PC-3 (cell line): ENCODE data around the gene MAGI1. TPM values are rescaled to one million over a fixed set of nuclear protein-coding genes. Genes with fewer than 3 reads are reported as not detected.

Experiments
- ATAC-seq: fragments of 200-7000 bp; cut with Tn5 transposase; 2 replicates; pipeline ENCODE4 v1.9.1; 2020; ENCODE audit warnings: mild to moderate bottlenecking, moderate library complexity
- BruUV-seq: library from RNA; stranded (reverse); fragments of 400-500 nt; replicated peaks from 2 replicates; lab custom pipeline; 2021; lab: Mats Ljungman, UMichigan
- CTCF ChIA-PET: fragments of 300-600 bp; sonication (Branson Sonifier 250); formaldehyde crosslinking; loops from one replicate; lab custom pipeline; 2022; ENCODE audit warnings: antibody characterized with exemption; lab: Charles Lee
- POLR2A ChIA-PET: fragments of 300-600 bp; sonication (Branson Sonifier 250); formaldehyde crosslinking; loops from one replicate; lab custom pipeline; 2022; ENCODE audit warnings: antibody characterized with exemption; ENCODE audit not compliant: unreplicated experiment; lab: Charles Lee
- DNase-seq: peaks from one replicate; pipeline ENCODE4 v3.0.0-alpha.2; 2015
- H2AFZ ChIP-seq: fragments of 300-600 bp; sonication (generic); 2 replicates; pipeline ENCODE4 v1.6.0; 2016; ENCODE audit warnings: antibody characterized with exemption, low read length
- H3F3A ChIP-seq: fragments of 300-600 bp; sonication (generic); one replicate; pipeline ENCODE4 v1.6.0; 2017; ENCODE audit warnings: antibody characterized with exemption, low read length, control low read depth, mild to moderate bottlenecking; ENCODE audit not compliant: unreplicated experiment
- H3K27ac ChIP-seq: fragments of 300-600 bp; sonication (generic); 2 replicates; pipeline ENCODE4 v1.5.1; 2016; ENCODE audit warnings: mild to moderate bottlenecking, low read length
- H3K27me3 ChIP-seq: fragments of 300-600 bp; sonication (generic); 2 replicates; pipeline ENCODE4 v1.6.1; 2016; ENCODE audit warnings: low read length, mixed read lengths
- H3K36me3 ChIP-seq: fragments of 300-600 bp; sonication (generic); 2 replicates; pipeline ENCODE4 v1.6.1; 2016; ENCODE audit warnings: low read depth, mixed run types, low read length, mixed read lengths
- H3K4me1 ChIP-seq: fragments of 300-600 bp; sonication (generic); 2 replicates; pipeline ENCODE4 v1.5.1; 2016; ENCODE audit warnings: low read length; ENCODE audit not compliant: insufficient read depth
- H3K4me2 ChIP-seq: fragments of 300-600 bp; sonication (generic); 2 replicates; pipeline ENCODE4 v1.6.0; 2016; ENCODE audit warnings: low read length
- H3K4me3 ChIP-seq: fragments of 300-600 bp; sonication (generic); 2 replicates; pipeline ENCODE4 v1.5.1; 2016; ENCODE audit warnings: mild to moderate bottlenecking, low read length, mixed read lengths
- H3K79me2 ChIP-seq: fragments of 300-600 bp; sonication (generic); 2 replicates; pipeline ENCODE4 v1.6.1; 2017; ENCODE audit warnings: low read length, mixed read lengths
- H3K9ac ChIP-seq: fragments of 300-600 bp; sonication (generic); 2 replicates; pipeline ENCODE4 v1.6.0; 2016; ENCODE audit warnings: mild to moderate bottlenecking, low read length
- H3K9me2 ChIP-seq: fragments of 300-600 bp; sonication (generic); replicated peaks from 2 replicates; pipeline ENCODE4 v1.6.1; 2016; ENCODE audit warnings: mixed run types, low read length, mixed read lengths
- H3K9me3 ChIP-seq: fragments of 300-600 bp; sonication (generic); 2 replicates; pipeline ENCODE4 v1.6.1; 2016; ENCODE audit warnings: low read length, mixed read lengths
- H4K20me1 ChIP-seq: fragments of 300-600 bp; sonication (generic); 2 replicates; pipeline ENCODE4 v1.6.1; 2016; ENCODE audit warnings: low read length, mixed read lengths
- EZH2 ChIP-seq: fragments of 300-600 bp; sonication (generic); IDR thresholded peaks from one replicate; pipeline ENCODE4 v1.6.1; 2017; ENCODE audit warnings: antibody characterized with exemption, mild to moderate bottlenecking, low read length; ENCODE audit not compliant: unreplicated experiment
- EZH2phosphoT487 ChIP-seq: fragments of 300-600 bp; sonication (generic); IDR thresholded peaks from 2 replicates; pipeline ENCODE4 v1.6.1; 2018; ENCODE audit warnings: mild to moderate bottlenecking, antibody characterized with exemption, low read length, borderline replicate concordance
- intact Hi-C: fragments of 100-400 bp; cut with micrococcal nuclease; formaldehyde crosslinking; loops from 2 replicates; pipeline ENCODE4 v1.9.0; 2023
- total RNA-seq: library from RNA; depleted of rRNA; stranded (reverse); fragments of >200 nt; gene quantifications from 2 replicates; pipeline ENCODE4 v1.2.3, GENCODE V29; 2014
- TF ChIP-seq, protein P1 (sequence below): fragments of 300-600 bp; sonication (generic); conservative IDR thresholded peaks from 2 replicates; pipeline ENCODE4 v1.5.1; 2017; ENCODE audit warnings: antibody characterized with exemption, low read depth, mild to moderate bottlenecking, low read length

The MAGI1 gene
- total RNA-seq, 1 experiment from 2014 or later = 8.9 TPM

DNA sequence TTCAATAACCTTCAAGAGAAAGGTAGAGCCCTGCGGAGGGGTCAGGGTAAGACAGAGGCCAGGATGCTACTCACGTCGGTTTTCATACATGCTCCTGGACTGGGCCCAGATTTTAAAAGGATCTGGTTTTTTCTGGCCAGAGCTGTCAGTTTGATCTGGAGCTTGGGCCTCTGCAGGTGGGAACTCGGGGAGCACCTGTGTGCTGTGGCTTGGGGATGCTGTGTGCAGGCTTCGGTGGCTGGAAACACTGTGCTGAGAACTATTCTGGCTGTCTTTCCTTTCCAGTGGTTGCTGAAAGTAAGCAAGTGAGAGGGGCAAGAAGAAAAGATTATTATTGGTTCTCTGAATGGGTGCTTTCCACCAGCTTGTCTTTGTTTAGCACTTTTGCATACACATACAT, 647.6 kb downstream of the MAGI1 start:
- Histone ChIP-seq H3F3A (no peaks in the 10 kb centered on the region), H3K4me2 (no peak overlapping the region), H3K4me3 (no peak overlapping the region), H3K79me2 (no peaks in the 10 kb centered on the region), H3K9ac (no peak overlapping the region), H3K36me3 (no peaks in the 10 kb centered on the region), H3K9me3 (no peaks in the 10 kb centered on the region), H2AFZ (no peak overlapping the region), H3K27me3 (no peaks in the 10 kb centered on the region), H3K4me1 (no peaks in the 10 kb centered on the region), H3K9me2 (no peaks in the 10 kb centered on the region), H4K20me1 (no peaks in the 10 kb centered on the region), H3K27ac (no peak overlapping the region)
- no peak for ATAC-seq
- DNase-seq = no peak
- no TSS peak for BruUV-seq
- ChIA-PET CTCF (no interaction called here), POLR2A (no interaction called here)
- intact Hi-C loops = no loop called here
- TF ChIP-seq, protein P1, sequence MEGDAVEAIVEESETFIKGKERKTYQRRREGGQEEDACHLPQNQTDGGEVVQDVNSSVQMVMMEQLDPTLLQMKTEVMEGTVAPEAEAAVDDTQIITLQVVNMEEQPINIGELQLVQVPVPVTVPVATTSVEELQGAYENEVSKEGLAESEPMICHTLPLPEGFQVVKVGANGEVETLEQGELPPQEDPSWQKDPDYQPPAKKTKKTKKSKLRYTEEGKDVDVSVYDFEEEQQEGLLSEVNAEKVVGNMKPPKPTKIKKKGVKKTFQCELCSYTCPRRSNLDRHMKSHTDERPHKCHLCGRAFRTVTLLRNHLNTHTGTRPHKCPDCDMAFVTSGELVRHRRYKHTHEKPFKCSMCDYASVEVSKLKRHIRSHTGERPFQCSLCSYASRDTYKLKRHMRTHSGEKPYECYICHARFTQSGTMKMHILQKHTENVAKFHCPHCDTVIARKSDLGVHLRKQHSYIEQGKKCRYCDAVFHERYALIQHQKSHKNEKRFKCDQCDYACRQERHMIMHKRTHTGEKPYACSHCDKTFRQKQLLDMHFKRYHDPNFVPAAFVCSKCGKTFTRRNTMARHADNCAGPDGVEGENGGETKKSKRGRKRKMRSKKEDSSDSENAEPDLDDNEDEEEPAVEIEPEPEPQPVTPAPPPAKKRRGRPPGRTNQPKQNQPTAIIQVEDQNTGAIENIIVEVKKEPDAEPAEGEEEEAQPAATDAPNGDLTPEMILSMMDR = no peak
- no peak for TF ChIP-seq EZH2
- no peak for TF ChIP-seq EZH2phosphoT487

DNA sequence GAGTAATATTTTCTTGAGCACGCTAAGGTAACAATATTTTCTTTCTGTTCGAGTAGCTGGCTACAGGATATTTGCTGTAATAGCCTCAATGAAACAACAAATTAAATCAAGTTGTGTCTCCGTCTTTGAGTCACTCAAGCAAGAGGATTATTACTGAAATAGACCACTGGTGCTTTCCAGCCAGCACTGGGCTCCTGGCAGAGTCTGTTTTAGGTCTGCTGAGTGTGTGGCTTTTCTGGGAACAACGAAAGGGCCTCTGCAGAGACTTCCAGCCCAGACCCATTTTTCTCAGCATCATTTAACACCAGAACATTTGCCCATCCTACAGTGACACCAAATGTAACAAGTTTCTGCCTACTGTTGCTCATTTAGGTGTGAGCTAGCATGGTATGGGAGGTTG, 652.9 kb downstream of the MAGI1 start:
- Histone ChIP-seq H2AFZ (no peak overlapping the region), H3K27ac (no peak overlapping the region), H3F3A (no peaks in the 10 kb centered on the region), H3K4me3 (no peak overlapping the region), H3K9ac (no peak overlapping the region), H4K20me1 (no peaks in the 10 kb centered on the region), H3K9me3 (no peaks in the 10 kb centered on the region), H3K27me3 (no peaks in the 10 kb centered on the region), H3K9me2 (no peaks in the 10 kb centered on the region), H3K4me1 (no peaks in the 10 kb centered on the region), H3K79me2 (no peaks in the 10 kb centered on the region), H3K4me2 (no peak overlapping the region), H3K36me3 (no peaks in the 10 kb centered on the region)
- DNase-seq = no peak
- POLR2A ChIA-PET = no interaction called here
- no peak for ATAC-seq
- CTCF ChIA-PET = no interaction called here
- intact Hi-C loops = no loop called here
- TF ChIP-seq, protein P1 = no peak
- TF ChIP-seq EZH2 = no peak
- TF ChIP-seq EZH2phosphoT487 = no peak
- no TSS peak for BruUV-seq

DNA sequence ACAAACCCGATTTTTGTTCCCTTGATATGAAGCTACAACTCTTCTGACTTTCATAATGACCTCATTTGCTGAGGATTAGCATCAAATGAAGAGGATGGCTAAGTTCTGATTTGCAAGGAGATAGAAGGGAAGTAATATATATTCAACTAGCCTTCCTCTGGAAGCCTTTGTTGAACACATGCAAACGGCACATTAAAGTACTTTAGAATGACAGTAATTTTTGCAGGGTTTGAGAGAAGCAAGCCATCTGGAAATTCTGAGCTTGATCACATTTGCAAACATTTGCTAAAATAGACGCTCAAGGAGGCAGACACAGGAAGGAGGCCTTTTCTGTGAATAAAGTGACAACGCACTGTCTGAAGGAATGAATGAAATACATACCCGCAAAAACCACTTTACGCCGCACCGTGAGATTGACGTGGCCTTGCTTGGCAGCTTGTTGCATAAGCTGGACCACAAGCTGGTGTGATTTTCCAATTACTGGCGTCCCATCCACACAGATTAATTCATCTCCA, 657.2 kb downstream of the MAGI1 start:
- ChIA-PET POLR2A (no interaction called here), CTCF (interaction anchor here (0.7 kb wide), 1 partner anchor 824 kb away, joined by 3 read pairs; no protein-coding TSS in a partner anchor)
- TF ChIP-seq EZH2phosphoT487 (no peak), EZH2 (no peak)
- TF ChIP-seq, protein P1 = no peak
- Histone ChIP-seq H3K36me3 (no peaks in the 10 kb centered on the region), H3K9me2 (no peaks in the 10 kb centered on the region), H3K27ac (no peak overlapping the region), H2AFZ (no peak overlapping the region), H3K4me2 (no peak overlapping the region), H3K9ac (no peak overlapping the region), H3F3A (no peaks in the 10 kb centered on the region), H3K4me3 (no peak overlapping the region), H3K4me1 (no peaks in the 10 kb centered on the region), H3K79me2 (no peaks in the 10 kb centered on the region), H3K9me3 (no peaks in the 10 kb centered on the region), H3K27me3 (no peaks in the 10 kb centered on the region), H4K20me1 (no peaks in the 10 kb centered on the region)
- intact Hi-C loops = no loop called here
- BruUV-seq = no TSS peak
- ATAC-seq = no peak
- no peak for DNase-seq
